ENCODE results near the gene RHD.

DNA sequence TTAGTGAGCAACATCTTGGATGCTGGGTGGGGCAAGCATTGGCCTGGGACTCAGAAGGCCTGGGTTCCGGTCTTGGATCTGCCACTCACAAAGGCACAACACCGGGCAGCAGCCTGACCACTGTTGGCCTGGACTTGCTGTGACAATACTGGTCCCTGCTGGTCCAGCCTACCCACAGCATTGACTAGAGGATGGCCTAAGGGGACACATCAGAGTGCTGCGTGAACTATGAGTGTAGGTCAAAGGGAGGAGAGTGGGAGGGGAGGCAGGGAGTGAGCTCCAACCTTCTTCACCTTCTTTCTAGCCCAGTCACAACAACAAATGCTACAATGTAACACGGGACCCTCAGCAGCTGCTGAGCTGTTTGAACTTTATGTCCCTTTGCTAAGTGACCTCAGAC, 96.9 kb downstream of the RHD start:
- peak in 1 of 2 experiments; percentile 24; a peak in 1 of 4 replicates for TF ChIP-seq CTCF (conservative IDR thresholded peaks at IDR 0.05; ENCODE audit: low read depth in 2 of 2)
- no peak for TF ChIP-seq JUNB (IDR thresholded peaks at IDR 0.05; ENCODE audit: unreplicated experiment)
- TF ChIP-seq REST (IDR thresholded peaks at IDR 0.05; ENCODE audit: unreplicated experiment) = no peak
- no peak for TF ChIP-seq EZH2 (IDR thresholded peaks at IDR 0.05; ENCODE audit: low read depth, unreplicated experiment)
- TF ChIP-seq POLR2AphosphoS5 (IDR thresholded peaks at IDR 0.05; ENCODE audit: low read depth) = no peak
- no peak for TF ChIP-seq EZH2phosphoT487 (IDR thresholded peaks at IDR 0.05; ENCODE audit: unreplicated experiment)
- no peak for TF ChIP-seq STAT1 (IDR thresholded peaks at IDR 0.05; ENCODE audit: unreplicated experiment)
- TF ChIP-seq ZNF114 (CRISPR knock-in tag; IDR thresholded peaks at IDR 0.05) = no peak

Measured in GM23338 (cell line).